Endothelial cell of umbilical vein (primary cell): Measurements from ENCODE around the gene FHOD1. TPM values are rescaled to one million over a fixed set of nuclear protein-coding genes. Genes with fewer than 3 reads are reported as not detected.

Experiments used
- BruUV-seq: library from RNA; stranded (reverse); fragments of 400-500 nt; replicated peaks from 2 replicates; lab custom pipeline; 2021; lab: Mats Ljungman, UMichigan
- CTCF ChIA-PET: fragments of 300-600, 350-600 bp; sonication (Branson Sonifier 250); formaldehyde crosslinking; loops from one replicate; lab custom pipeline; 2021; ENCODE audit warnings: antibody characterized with exemption, inconsistent platforms; lab: Charles Lee
- POLR2A ChIA-PET: fragments of 300-600, 350-600 bp; sonication (Branson Sonifier 250); formaldehyde crosslinking; loops from one replicate; lab custom pipeline; 2021; ENCODE audit warnings: antibody characterized with exemption, inconsistent platforms; lab: Charles Lee
- DNase-seq: peaks from one replicate; pipeline ENCODE4 v3.0.0-alpha.2; 2011; ENCODE audit warnings: low read depth, low spot score
- FAIRE-seq: peaks from 2 replicates; lab custom pipeline; 2011; peaks lifted over from hg19 to GRCh38; lab: Jason Lieb, UNC
- H2AFZ ChIP-seq: 2 replicates; pipeline ENCODE4 v1.6.0; 2012; ENCODE audit warnings: low read depth, low read length, control low read depth, inconsistent platforms
- H3K27ac ChIP-seq: 2 replicates; pipeline ENCODE4 v1.5.1; 2011; ENCODE audit warnings: low read depth, mild to moderate bottlenecking, control low read depth, low read length, moderate library complexity; ENCODE audit not compliant: insufficient read depth
- H3K27me3 ChIP-seq, 2 experiments: 2 replicates each; pipeline versions ENCODE4 v1.6.0 to v1.6.1; 2011; ENCODE audit warnings: low read length in 2 of 2, mixed read lengths in 1 of 2; ENCODE audit not compliant: control insufficient read depth in 2 of 2, insufficient read depth in 2 of 2
- H3K36me3 ChIP-seq, 2 experiments: 2 replicates in 1 of 2; 3 replicates in 1 of 2; pipeline ENCODE4 v1.5.1; 2011; ENCODE audit warnings: low read length in 2 of 2, mild to moderate bottlenecking in 1 of 2, moderate library complexity in 1 of 2; ENCODE audit not compliant: control insufficient read depth in 2 of 2, insufficient read depth in 2 of 2; ENCODE audit errors: extremely low read depth in 1 of 2
- H3K4me1 ChIP-seq: 3 replicates; pipeline ENCODE4 v1.5.1; 2011; ENCODE audit warnings: mild to moderate bottlenecking, low read length; ENCODE audit not compliant: control insufficient read depth, insufficient read depth; ENCODE audit errors: extremely low read depth
- H3K4me2 ChIP-seq: 2 replicates; pipeline ENCODE4 v1.6.1; 2011; ENCODE audit warnings: low read length, control low read depth, mixed read lengths; ENCODE audit not compliant: insufficient read depth
- H3K4me3 ChIP-seq, 3 experiments: fragments of 200-600 bp in 1 of 3; sonication (generic), shearing (Covaris generic) in 1 of 3; replicated peaks in 1 of 3; 2 replicates each; pipeline ENCODE4 v1.5.1; 2011 to 2016; ENCODE audit warnings: control low read depth in 3 of 3, low read length in 3 of 3, mild to moderate bottlenecking in 2 of 3, inconsistent platforms in 1 of 3, low read depth in 1 of 3, moderate library complexity in 1 of 3; ENCODE audit not compliant: insufficient read depth in 1 of 3
- H3K79me2 ChIP-seq: 2 replicates; pipeline ENCODE4 v1.6.0; 2012; ENCODE audit warnings: low read length, inconsistent platforms; ENCODE audit not compliant: control insufficient read depth, insufficient read depth
- H3K9ac ChIP-seq: replicated peaks from 2 replicates; pipeline ENCODE3; 2011; ENCODE audit warnings: low read length, control low read depth; ENCODE audit not compliant: insufficient read depth; ENCODE audit errors: extremely low read depth
- H3K9me1 ChIP-seq: replicated peaks from 3 replicates; pipeline ENCODE4 v1.6.0; 2011; ENCODE audit warnings: mild to moderate bottlenecking, low read length; ENCODE audit not compliant: control insufficient read depth, insufficient read depth; ENCODE audit errors: extremely low read depth
- H3K9me3 ChIP-seq: replicated peaks from 2 replicates; pipeline ENCODE4 v1.5.1; 2012; ENCODE audit warnings: low read length, inconsistent platforms; ENCODE audit not compliant: control insufficient read depth, insufficient read depth
- H4K20me1 ChIP-seq: replicated peaks from 2 replicates; pipeline ENCODE3; 2011; ENCODE audit warnings: mild to moderate bottlenecking, low read length; ENCODE audit not compliant: control insufficient read depth, insufficient read depth; ENCODE audit errors: extremely low read depth
- EZH2 ChIP-seq: IDR thresholded peaks from 2 replicates; pipeline ENCODE4 v1.6.1; 2012; ENCODE audit warnings: borderline replicate concordance, low read depth, mild to moderate bottlenecking, moderate library complexity, low read length, inconsistent platforms; ENCODE audit not compliant: severe bottlenecking
- FOS ChIP-seq: IDR thresholded peaks from 2 replicates; pipeline ENCODE4 v1.6.1; 2011; ENCODE audit warnings: mild to moderate bottlenecking, low read length, moderate library complexity, borderline replicate concordance; ENCODE audit not compliant: insufficient read depth
- GATA2 ChIP-seq: IDR thresholded peaks from 2 replicates; pipeline ENCODE4 v1.7.0; 2011; ENCODE audit warnings: low read depth, mild to moderate bottlenecking, moderate library complexity, mixed read lengths, low read length; ENCODE audit not compliant: insufficient read length, insufficient read depth
- JUN ChIP-seq: IDR thresholded peaks from 2 replicates; pipeline ENCODE4 v1.6.1; 2011; ENCODE audit warnings: borderline replicate concordance, low read depth; ENCODE audit not compliant: insufficient read length, insufficient read depth
- MYC ChIP-seq: IDR thresholded peaks from one replicate; pipeline ENCODE4 v1.6.1; 2011; ENCODE audit warnings: mild to moderate bottlenecking, low read depth, low read length
- POLR2A ChIP-seq: IDR thresholded peaks from 2 replicates; pipeline ENCODE4 v1.6.1; 2012; ENCODE audit warnings: low read depth, mild to moderate bottlenecking, control low read depth, low read length
- POLR2AphosphoS5 ChIP-seq: IDR thresholded peaks from 2 replicates; pipeline ENCODE4 v1.6.1; 2012; ENCODE audit warnings: low read depth, mild to moderate bottlenecking, control low read depth, low read length, moderate library complexity; ENCODE audit not compliant: insufficient read depth
- dilution Hi-C: fragments of 300-500 bp; cut with MboI; formaldehyde crosslinking; loops from one replicate; pipeline ENCODE4 v1.15.0; 2019; ENCODE audit warnings: low sequenced_read_pairs; ENCODE audit not compliant: extremely low pct_ligation_motif_present
- intact Hi-C: fragments of 100-400 bp; cut with micrococcal nuclease; formaldehyde crosslinking; loops from one replicate; pipeline ENCODE4 v1.10.0; 2022
- polyA plus RNA-seq, 4 experiments: library from polyadenylated mRNA; depleted of rRNA in 3 of 4; stranded (reverse) in 3 of 4; unstranded in 1 of 4; fragments of >200 nt; gene quantifications; 2 replicates each; pipeline versions ENCODE4 v1.2.1 to v1.2.3, GENCODE V29; 2011 to 2012; ENCODE audit warnings: missing spikeins in 1 of 4
- total RNA-seq: library from RNA; stranded (reverse); gene quantifications from 2 replicates; pipeline ENCODE4 v1.2.3, GENCODE V29; 2021
- TF ChIP-seq, protein P1 (sequence below): IDR thresholded peaks from 2 replicates; pipeline ENCODE4 v1.6.1; 2011; ENCODE audit not compliant: insufficient read depth, insufficient read length
- TF ChIP-seq, protein P2 (sequence below), 2 donors: IDR thresholded peaks; 1 replicate in 1 of 2; 2 replicates in 1 of 2; pipeline ENCODE4 v1.5.1; 2011; ENCODE audit warnings: low read length in 2 of 2, mild to moderate bottlenecking in 2 of 2, moderate library complexity in 2 of 2, control low read depth in 1 of 2, inconsistent platforms in 1 of 2, low read depth in 1 of 2; ENCODE audit not compliant: insufficient read depth in 1 of 2; ENCODE audit errors: extremely low read depth in 1 of 2

FHOD1 gene
- total and polyA plus RNA-seq, 2 donors (not counting 3 experiments of a cell fraction or from before 2014, with no cell fraction given) = 63.6 to 124 TPM

- intact Hi-C loops = no loop called here
- Histone ChIP-seq H2AFZ (no peak overlapping the region), H3K27ac (no peak overlapping the region), H3K27me3 (no peaks in the 10 kb centered on the region), H3K4me3 (no peak overlapping the region), H3K9ac (no peak overlapping the region), H3K79me2 (peaks cover 17% of the 10 kb centered on the region), H3K9me1 (no peaks in the 10 kb centered on the region), H3K36me3 (no peaks in the 10 kb centered on the region), H3K9me3 (no peaks in the 10 kb centered on the region), H3K4me1 (peaks cover 40% of the 10 kb centered on the region), H4K20me1 (no peaks in the 10 kb centered on the region), H3K4me2 (no peak overlapping the region)
- DNase-seq (no peak), FAIRE-seq (no peak)
- ChIA-PET POLR2A (no interaction called here), CTCF (interaction anchor here (1.4 to 3.5 kb wide), 3 partner anchors 10 to 171 kb away, joined by 3 to 15 read pairs (median 11); partner anchors contain the start of gene ELMO3)
- dilution Hi-C loops = no loop called here
- TF ChIP-seq EZH2 = no peak
- no peak for TF ChIP-seq POLR2A
- no peak for TF ChIP-seq GATA2
- TF ChIP-seq FOS = no peak
- TF ChIP-seq, protein P1, sequence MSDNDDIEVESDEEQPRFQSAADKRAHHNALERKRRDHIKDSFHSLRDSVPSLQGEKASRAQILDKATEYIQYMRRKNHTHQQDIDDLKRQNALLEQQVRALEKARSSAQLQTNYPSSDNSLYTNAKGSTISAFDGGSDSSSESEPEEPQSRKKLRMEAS = no peak
- TF ChIP-seq MYC = no peak
- TF ChIP-seq, protein P2, sequence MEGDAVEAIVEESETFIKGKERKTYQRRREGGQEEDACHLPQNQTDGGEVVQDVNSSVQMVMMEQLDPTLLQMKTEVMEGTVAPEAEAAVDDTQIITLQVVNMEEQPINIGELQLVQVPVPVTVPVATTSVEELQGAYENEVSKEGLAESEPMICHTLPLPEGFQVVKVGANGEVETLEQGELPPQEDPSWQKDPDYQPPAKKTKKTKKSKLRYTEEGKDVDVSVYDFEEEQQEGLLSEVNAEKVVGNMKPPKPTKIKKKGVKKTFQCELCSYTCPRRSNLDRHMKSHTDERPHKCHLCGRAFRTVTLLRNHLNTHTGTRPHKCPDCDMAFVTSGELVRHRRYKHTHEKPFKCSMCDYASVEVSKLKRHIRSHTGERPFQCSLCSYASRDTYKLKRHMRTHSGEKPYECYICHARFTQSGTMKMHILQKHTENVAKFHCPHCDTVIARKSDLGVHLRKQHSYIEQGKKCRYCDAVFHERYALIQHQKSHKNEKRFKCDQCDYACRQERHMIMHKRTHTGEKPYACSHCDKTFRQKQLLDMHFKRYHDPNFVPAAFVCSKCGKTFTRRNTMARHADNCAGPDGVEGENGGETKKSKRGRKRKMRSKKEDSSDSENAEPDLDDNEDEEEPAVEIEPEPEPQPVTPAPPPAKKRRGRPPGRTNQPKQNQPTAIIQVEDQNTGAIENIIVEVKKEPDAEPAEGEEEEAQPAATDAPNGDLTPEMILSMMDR (IDR thresholded peaks at IDR 0.05; ENCODE audit: extremely low read depth in 1 of 2, insufficient read depth in 1 of 2, low read depth in 1 of 2, low read length in 2 of 2) = no peak
- no peak for TF ChIP-seq JUN
- TF ChIP-seq POLR2AphosphoS5 = no peak
- no TSS peak for BruUV-seq
Observed at GRCh38 chr16:67188798-67189197, 58.5 kb downstream of the FHOD1 start.
